GM04504 (cell line): Measurements from ENCODE around the gene PEX26.
"Not testable (repeated sequence)": the region's sequence is repeated elsewhere in the genome, so short reads cannot be mapped to it uniquely, and the experiment has no call there.

ENCODE experiments used
- DNase-seq: peaks from one replicate; pipeline ENCODE4 v3.0.0-alpha.2; 2012; ENCODE audit warnings: low read depth

The PEX26 gene

GRCh38 chr22:18077639-18078328 is at the start of gene PEX26:
Gene PEX26 (plus strand): TSS chr22:18077990. CDS start chr22:18078377, 387 bp downstream.
- peak; percentile 88 for DNase-seq

GRCh38 chr22:18028817-18029527 is 48.8 kb upstream of the PEX26 start:
- no peak for DNase-seq

GRCh38 chr22:18029686-18030267 is 48.0 kb upstream of the PEX26 start:
- no peak for DNase-seq

- peak; percentile 77 for DNase-seq
Measured at GRCh38 chr22:18031695-18032454, 45.9 kb upstream of the PEX26 start.

- DNase-seq, result peak; percentile 65
Measured at GRCh38 chr22:18032455-18033101, 45.2 kb upstream of the PEX26 start.

GRCh38 chr22:18033204-18033998 is 44.4 kb upstream of the PEX26 start:
- no peak for DNase-seq

- DNase-seq, result no peak
Measured at GRCh38 chr22:18034076-18034475, 43.7 kb upstream of the PEX26 start.

- no peak for DNase-seq
Measured at GRCh38 chr22:18035751-18036150, 42.0 kb upstream of the PEX26 start.

GRCh38 chr22:18040898-18041297 is 36.9 kb upstream of the PEX26 start:
- not testable (repeated sequence) for DNase-seq

GRCh38 chr22:18042685-18043084 is 35.1 kb upstream of the PEX26 start:
- DNase-seq, result no peak

GRCh38 chr22:18044548-18045271 is 33.1 kb upstream of the PEX26 start:
- no peak for DNase-seq

GRCh38 chr22:18045794-18046193 is 32.0 kb upstream of the PEX26 start:
- no peak for DNase-seq

GRCh38 chr22:18048041-18048440 is 29.7 kb upstream of the PEX26 start:
- DNase-seq, result no peak

- no peak for DNase-seq
Measured at GRCh38 chr22:18048441-18048898, 29.3 kb upstream of the PEX26 start.

- DNase-seq, result no peak
Measured at GRCh38 chr22:18050065-18050464, 27.7 kb upstream of the PEX26 start.

- not testable (repeated sequence) for DNase-seq
Measured at GRCh38 chr22:18051113-18051512, 26.7 kb upstream of the PEX26 start.

- not testable (repeated sequence) for DNase-seq
Measured at GRCh38 chr22:18053216-18053946, 24.4 kb upstream of the PEX26 start.

GRCh38 chr22:18055619-18056160 is 22.1 kb upstream of the PEX26 start:
- no peak for DNase-seq

GRCh38 chr22:18056161-18056666 is 21.6 kb upstream of the PEX26 start:
- peak; percentile 67 for DNase-seq
